GM13977 (cell line): ENCODE data around the gene MTA3.

Source experiments
- DNase-seq: peaks from one replicate; pipeline ENCODE4 v3.0.0; 2012; ENCODE audit warnings: low spot score
- in situ Hi-C: fragments of 300-500 bp; cut with MboI; formaldehyde crosslinking; loops from one replicate; pipeline ENCODE4 v1.12.0; 2022; ENCODE audit warnings: low sequenced_read_pairs, low pct_unique_long_range_greater_than_20kb, mixed read lengths, inconsistent platforms; ENCODE audit not compliant: unreplicated experiment
- TF ChIP-seq, protein P1 (sequence below): IDR thresholded peaks from 2 replicates; pipeline ENCODE4 v1.5.1; 2012; ENCODE audit warnings: mild to moderate bottlenecking, control low read depth; ENCODE audit not compliant: insufficient read depth; ENCODE audit errors: extremely low read depth, missing control alignments

MTA3 gene

DNA sequence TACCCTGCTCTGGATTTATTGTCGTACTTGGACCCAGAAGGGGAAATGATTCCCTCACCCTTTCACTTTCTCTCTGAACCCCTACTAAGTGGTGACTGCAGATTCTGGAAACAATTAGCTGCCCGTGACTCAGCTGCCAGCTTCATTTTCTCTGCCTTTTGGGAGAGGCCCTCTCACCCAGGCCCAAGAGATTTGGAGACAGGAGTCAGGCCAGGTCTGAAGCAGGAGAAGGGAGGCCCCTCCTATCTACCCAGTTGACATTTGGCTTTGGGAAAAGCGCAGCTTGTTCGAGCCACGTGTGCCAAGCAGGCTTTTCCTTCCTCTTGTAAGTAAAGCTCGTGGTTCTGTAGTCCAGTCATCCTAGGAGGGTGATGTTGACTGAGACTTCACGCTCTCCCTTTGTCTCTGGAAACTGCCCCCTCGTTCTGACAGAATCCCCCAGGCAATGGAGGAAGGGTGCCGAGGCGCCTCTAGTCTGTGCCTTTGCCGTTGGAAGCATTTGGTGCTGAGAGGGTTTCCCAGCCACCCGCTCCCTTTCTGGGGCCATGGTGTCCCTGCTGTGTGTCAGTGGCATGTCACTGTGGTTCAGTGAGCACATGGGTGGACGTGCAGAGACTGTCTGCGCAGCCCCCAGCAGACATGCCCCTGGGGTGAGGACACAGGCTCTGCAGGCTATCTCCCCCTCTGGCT, 186.9 kb downstream of the MTA3 start:
- TF ChIP-seq, protein P1, sequence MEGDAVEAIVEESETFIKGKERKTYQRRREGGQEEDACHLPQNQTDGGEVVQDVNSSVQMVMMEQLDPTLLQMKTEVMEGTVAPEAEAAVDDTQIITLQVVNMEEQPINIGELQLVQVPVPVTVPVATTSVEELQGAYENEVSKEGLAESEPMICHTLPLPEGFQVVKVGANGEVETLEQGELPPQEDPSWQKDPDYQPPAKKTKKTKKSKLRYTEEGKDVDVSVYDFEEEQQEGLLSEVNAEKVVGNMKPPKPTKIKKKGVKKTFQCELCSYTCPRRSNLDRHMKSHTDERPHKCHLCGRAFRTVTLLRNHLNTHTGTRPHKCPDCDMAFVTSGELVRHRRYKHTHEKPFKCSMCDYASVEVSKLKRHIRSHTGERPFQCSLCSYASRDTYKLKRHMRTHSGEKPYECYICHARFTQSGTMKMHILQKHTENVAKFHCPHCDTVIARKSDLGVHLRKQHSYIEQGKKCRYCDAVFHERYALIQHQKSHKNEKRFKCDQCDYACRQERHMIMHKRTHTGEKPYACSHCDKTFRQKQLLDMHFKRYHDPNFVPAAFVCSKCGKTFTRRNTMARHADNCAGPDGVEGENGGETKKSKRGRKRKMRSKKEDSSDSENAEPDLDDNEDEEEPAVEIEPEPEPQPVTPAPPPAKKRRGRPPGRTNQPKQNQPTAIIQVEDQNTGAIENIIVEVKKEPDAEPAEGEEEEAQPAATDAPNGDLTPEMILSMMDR, result no peak
- in situ Hi-C loops, result no loop called here
- peak; percentile 30 for DNase-seq

DNA sequence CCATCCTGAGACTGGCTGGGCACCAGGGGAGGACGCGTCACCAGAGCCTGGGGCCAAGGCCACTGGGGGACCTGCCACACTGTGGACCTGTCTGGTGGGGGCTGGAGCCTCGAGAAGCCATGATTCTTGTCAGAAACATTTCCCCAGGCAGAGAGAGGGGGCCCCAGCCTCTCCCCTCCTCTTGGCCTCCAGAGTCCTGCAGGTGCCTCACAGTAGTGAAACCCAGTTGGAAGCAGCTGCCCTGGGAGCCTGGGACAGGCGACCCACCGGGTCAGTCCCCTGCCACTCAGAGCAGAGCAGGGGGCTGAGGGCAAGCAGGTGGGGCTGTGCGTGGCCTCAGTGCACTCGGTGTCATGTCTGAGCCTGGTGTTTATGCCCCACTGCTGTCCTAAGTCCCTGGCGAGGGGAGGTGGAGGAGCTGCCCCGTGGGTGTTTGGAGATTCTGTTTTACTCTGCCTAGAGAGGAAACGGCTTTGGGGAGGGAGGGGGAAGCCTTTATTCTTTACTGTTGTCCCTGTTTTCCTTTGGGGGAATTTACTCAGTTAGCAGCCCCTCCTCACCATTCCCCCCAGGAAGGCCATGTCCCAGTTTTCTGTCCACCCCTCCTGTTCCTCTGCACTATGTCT, 187.8 kb downstream of the MTA3 start:
- TF ChIP-seq, protein P1, result no peak
- in situ Hi-C loops, result no loop called here

DNA sequence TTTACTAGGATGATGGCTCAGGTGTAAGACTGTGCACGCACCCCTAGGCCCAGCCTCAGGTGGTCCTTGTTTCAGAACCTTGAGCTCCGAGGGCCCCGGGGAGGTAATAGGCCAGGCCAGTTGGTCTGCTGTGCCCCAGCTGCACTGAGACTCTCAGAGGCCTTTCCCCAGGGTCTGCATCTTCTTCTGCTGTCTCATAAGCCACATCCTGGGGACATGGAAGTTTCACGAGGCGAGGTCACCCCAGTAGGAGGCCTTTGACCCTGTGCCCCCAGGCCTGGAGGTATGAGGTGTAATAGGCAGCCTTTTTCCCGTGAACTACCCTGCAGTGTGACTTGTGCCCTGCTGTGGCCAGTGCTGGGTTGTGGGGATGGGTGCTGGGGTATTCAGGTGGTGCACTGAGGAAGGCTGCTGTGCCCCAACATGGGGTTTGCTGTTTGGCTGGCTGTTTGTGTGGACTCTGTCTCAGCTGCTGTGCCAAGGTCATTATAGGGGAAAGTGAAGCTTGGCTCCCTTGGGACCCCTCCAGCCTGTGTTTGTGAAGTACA, 188.6 kb downstream of the MTA3 start:
- no peak for DNase-seq
- in situ Hi-C loops, result no loop called here
- TF ChIP-seq, protein P1, result no peak

More for the DNA sequence above, 187.8 kb downstream of the MTA3 start:
- no peak for DNase-seq

DNA sequence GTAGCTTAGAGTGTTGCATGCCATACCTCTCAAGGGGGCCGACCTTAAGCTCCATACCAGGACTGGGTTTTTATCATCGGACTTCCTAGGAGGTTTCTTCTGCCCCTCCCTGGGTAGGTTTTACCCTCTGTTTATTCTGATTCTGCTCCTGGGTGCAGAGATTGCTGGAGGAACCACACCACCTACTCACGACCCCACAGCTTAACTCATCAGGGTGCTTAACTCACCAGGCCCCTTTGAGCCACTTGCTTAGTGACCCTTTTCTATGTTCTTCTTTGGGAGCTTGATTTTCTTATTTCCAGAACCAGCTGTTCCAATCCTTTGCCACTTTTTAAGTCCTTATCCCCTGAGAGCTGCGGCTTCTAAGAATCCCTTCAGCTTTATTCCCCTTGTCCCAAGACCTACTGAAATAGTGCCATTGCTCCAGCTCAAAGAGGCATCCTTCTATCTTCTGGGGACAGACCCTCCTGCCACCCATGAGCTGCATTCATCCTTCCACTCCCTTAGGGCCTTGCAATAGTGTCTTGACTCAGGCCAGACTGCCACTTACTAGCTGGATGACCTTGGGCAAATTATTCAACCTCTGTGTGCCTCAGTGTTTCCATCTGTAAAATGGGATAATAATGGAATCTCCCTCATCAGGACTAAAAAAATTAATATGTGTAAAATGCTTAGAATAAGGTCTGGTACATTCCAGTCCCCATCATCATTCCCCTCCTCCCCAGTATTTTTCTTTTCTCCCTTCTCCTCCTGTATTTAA, 189.7 kb downstream of the MTA3 start:
- DNase-seq, result no peak
- in situ Hi-C loops, result no loop called here
- TF ChIP-seq, protein P1, result no peak

DNA sequence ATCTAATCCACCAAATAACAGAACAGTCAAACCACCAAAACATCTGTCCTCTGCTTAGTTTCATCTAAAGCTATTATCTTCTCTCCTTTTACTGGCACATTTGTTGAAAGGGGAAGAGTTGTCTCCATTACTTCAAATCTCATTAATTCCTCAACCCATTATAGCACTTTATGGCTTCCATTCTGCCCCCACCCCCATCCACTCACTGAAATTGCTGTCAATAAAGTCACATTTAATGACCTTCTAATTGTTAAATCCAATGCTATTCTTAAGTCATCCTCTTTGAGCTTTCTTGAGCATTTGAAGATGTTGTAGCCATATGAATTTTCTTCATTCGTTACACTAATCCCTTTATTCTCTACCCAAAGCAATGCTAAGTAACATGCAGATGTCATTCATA, 190.3 kb downstream of the MTA3 start:
- TF ChIP-seq, protein P1, result no peak
- DNase-seq, result no peak
- in situ Hi-C loops, result no loop called here

DNA sequence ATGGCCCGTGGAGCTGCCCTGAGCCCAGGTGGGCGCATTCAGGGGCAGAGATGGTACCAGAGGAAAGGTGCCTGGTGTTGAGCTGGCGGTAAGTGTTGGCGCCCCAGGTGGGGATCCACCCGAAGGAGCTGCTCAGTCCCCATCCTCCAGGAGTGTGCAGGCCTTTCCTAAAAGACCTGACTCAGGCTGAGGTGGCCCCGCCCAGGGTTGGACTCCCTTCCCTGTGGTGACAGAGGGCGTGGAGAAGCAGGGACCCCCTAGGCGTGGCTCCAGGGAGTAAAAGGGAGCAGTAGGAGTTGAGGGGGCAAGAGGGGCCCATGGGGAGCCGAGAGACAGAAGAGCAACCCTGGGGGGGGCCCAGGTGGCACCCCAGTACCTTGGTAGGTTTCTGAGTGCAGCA, 193.1 kb downstream of the MTA3 start:
- in situ Hi-C loops, result no loop called here
- no peak for DNase-seq
- TF ChIP-seq, protein P1, result no peak
